Measurements from ENCODE around the gene TLX2. TPM values are rescaled to one million over a fixed set of nuclear protein-coding genes. Genes with fewer than 3 reads are reported as not detected.
A peak's percentile ranks its signal among the peaks of the same experiment; 100 is the strongest.

Gene TLX2
- total RNA-seq, 2 experiments from 2014 or later: 0.16 TPM; not detected in 1

DNA sequence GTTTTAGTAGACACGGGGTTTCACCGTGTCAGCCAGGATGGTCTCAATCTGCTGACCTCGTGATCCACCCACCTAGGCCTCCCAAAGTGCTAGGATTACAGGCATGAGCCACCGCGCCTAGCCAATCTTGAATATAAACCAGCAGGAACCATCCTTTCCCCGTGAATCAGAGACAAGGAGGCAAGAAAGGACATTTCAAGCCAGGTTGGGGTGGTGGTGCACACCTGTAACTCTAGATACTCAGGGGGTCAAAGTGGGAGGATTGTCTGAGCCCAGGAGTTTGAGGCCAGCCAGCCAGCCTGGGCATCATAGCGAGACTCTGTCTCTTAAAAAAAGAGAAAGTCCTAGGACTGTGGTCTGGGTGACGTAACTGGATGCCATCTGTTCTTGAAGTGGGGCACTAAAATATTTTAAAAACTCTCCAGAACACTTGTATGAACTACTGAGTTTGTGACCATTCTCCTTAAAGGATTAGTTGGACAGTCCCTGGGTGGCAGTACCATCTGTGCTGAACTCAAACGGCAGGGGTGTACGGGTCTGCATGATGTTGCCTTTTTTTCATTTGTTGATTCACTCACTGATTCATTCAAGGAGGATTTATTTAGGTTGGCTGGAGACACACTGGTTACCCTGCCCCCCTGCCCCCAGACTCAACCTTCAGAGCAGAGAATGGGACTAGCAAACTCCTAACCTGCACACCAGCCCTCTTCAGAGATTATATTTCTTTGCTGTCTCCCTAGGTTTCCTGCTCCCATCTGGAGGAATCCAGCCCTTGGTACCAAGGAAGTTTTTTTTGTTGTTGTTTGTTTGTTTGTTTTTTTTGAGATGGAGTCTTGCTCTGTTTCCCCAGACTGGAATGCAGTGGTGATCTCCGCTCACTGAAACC lies 2.9 kb upstream of the TLX2 start:
- Mint-ChIP-seq H3K36me3 (ENCODE audit: low read depth) (peaks cover 8% of the 10 kb centered on the region), H3K9me3 (no peaks in the 10 kb centered on the region), H3K27ac (no peak overlapping the region), H3K4me1 (ENCODE audit: low read depth) (peaks cover 31% of the 10 kb centered on the region), H3K4me3 (no peak overlapping the region), H3K27me3 (peaks cover 45% of the 10 kb centered on the region)
- TF ChIP-seq, protein P1, sequence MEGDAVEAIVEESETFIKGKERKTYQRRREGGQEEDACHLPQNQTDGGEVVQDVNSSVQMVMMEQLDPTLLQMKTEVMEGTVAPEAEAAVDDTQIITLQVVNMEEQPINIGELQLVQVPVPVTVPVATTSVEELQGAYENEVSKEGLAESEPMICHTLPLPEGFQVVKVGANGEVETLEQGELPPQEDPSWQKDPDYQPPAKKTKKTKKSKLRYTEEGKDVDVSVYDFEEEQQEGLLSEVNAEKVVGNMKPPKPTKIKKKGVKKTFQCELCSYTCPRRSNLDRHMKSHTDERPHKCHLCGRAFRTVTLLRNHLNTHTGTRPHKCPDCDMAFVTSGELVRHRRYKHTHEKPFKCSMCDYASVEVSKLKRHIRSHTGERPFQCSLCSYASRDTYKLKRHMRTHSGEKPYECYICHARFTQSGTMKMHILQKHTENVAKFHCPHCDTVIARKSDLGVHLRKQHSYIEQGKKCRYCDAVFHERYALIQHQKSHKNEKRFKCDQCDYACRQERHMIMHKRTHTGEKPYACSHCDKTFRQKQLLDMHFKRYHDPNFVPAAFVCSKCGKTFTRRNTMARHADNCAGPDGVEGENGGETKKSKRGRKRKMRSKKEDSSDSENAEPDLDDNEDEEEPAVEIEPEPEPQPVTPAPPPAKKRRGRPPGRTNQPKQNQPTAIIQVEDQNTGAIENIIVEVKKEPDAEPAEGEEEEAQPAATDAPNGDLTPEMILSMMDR (IDR thresholded peaks at IDR 0.05): no peak
- no peak for DNase-seq
- ChIA-PET POLR2A (interaction anchor here (1.0 kb wide), 1 partner anchor 28 kb away, joined by 3 read pairs; the partner anchor contains the start of genes CCDC142 and TTC31), CTCF (interaction anchor here (0.5 to 1.1 kb wide), 2 partner anchors 11 to 140 kb away, joined by 3 read pairs; no protein-coding TSS in a partner anchor)
- intact Hi-C loops (cut with micrococcal nuclease): no loop called here
- ATAC-seq: no peak

DNA sequence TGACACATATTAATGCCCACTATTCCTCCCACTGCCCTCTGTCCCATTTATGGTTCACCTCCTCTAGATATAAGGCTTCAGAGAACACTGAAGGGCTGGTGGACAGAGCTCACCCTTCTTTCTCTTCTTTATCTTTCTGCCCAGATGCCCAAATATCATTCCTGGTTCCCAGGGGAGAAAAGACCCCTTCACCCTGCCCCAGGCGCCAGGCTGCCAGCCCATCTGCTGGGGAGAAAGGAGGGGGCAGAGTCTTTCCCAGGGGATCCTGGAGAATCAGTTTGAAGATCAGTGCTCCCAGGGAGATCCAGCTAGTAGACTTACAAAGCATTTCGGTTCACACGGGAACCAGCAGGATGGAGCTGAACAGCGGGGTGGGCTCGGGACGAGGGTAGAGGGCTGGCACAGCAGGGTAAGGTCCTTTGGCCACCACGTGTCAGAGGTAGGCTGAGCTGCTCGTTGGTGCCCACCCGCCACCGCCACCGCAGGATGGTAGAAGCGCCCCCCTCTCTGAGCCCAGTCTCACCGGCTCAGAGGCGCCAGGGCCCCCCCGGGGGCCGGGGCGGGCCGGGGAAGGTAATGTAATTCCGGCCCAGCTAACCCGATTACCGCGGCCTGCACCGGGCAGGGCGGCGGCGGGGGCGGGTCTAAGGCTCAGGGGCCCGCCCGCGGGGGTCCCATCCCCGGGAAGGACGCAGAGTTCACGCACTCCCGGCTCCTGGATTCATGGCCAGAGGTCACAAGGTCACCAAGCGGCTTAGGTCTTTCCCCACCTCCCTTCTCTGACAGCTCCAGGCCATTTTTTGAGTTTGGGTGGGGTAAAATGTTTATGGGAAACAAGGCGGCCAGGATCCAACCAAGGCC lies 1.3 kb upstream of the TLX2 start:
- H3K4me1 Mint-ChIP-seq (ENCODE audit: low read depth): peaks cover 33% of the 10 kb centered on the region
- CTCF ChIA-PET: interaction anchor here (1.3 to 2.0 kb wide), 4 partner anchors 12 to 73 kb away, joined by 3 to 5 read pairs (median 4); partner anchors contain the start of genes CCDC142 and TTC31

DNA sequence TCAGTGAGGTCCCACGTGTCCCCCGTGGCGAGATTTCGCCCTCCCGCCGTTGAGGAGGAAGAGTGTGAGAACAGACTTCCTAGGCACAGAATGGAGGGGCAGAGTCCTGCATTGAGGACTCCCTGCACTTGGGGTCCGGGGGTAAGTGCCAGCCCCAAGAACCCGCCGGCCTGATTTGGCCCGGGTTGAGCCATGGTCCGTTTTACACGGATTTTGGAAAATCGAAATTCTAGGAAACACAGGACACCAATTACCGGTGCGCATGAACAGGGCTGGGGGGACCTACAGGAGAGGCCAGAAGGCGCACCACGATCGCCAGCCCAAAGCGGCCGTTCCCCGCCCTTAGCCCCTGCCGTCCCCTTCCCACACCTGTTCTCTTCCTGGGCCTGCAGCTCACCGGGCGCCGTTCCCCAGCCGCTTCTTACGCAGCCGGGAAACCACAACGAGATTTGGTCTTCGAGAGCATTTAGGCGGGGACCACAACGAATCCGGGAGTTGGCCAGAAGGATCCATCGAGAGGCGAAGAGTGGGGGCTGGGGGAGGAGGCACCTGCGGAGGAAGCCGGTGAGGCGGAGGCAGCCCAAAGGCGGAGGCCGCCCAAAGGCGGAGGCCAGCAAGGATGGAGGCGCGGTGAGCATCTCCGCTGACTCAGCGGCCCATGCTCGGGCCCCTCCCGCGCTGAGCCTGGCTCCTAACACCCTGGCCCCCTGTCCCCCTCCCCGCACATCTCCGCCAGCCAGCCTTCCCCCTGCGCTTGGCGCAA lies 464 bp upstream of the TLX2 start:
- Mint-ChIP-seq H3K4me1 (ENCODE audit: low read depth) (peaks cover 26% of the 10 kb centered on the region), H3K36me3 (ENCODE audit: low read depth) (peaks cover 5% of the 10 kb centered on the region), H3K4me3 (no peak overlapping the region), H3K9me3 (no peaks in the 10 kb centered on the region), H3K27ac (no peak overlapping the region), H3K27me3 (peaks cover 64% of the 10 kb centered on the region)
- ATAC-seq: peak; percentile 22
- POLR2A ChIA-PET: interaction anchor here (1.1 to 1.8 kb wide), 5 partner anchors 13 to 69 kb away, joined by 3 to 6 read pairs (median 4); partner anchors contain the start of gene CCDC142
- DNase-seq: peak; percentile 51
- CTCF ChIA-PET: interaction anchor here (1.3 to 2.0 kb wide), 5 partner anchors 7 to 72 kb away, joined by 3 to 5 read pairs (median 4); partner anchors contain the start of genes CCDC142 and TTC31
- intact Hi-C loops (cut with micrococcal nuclease): no loop called here
- TF ChIP-seq, protein P1 (IDR thresholded peaks at IDR 0.05): no peak

More for the DNA sequence above, 1.3 kb upstream of the TLX2 start:
- TF ChIP-seq, protein P1 (IDR thresholded peaks at IDR 0.05): no peak
- no peaks in the 10 kb centered on the region for H3K9me3 Mint-ChIP-seq
- no peak overlapping the region for H3K27ac Mint-ChIP-seq
- POLR2A ChIA-PET: interaction anchor here (0.9 to 1.8 kb wide), 4 partner anchors 14 to 70 kb away, joined by 3 to 4 read pairs (median 4); partner anchors contain the start of genes AUP1 and LBX2
- DNase-seq: no peak
- intact Hi-C loops (cut with micrococcal nuclease): no loop called here
- no peak overlapping the region for H3K4me3 Mint-ChIP-seq
- no peak for ATAC-seq
- peaks cover 5% of the 10 kb centered on the region for H3K36me3 Mint-ChIP-seq (ENCODE audit: low read depth)
- peaks cover 57% of the 10 kb centered on the region for H3K27me3 Mint-ChIP-seq

DNA sequence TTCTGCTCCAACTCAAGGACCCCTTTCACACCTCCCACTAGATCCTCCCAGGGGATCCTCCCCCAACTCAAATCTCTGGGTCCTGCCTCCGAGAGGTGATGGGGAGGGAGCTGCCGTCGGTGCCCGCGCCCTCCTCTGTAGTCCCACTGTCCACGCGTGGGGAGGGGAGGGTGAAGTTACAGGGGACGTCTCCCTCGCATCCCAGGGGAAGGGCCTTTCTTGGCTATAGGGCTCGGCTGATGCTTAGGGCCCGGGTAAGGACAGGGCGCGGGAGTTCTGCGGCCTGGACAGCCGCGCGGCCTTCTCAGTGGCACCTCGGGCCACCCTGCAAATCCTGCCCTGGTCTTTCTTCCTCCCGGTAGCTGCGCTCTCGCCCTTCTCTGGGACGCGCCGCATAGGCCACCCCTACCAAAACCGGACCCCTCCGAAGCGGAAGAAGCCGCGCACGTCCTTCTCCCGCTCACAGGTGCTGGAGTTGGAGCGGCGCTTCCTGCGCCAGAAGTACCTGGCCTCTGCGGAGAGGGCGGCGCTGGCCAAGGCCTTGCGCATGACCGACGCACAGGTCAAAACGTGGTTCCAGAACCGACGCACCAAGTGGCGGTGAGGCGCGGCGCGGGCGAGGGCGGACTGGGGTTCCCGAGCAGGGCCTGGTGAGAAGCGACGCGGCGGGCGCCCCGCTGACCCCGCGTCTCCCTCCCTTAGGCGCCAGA lies 1.2 kb downstream of the TLX2 start:
- peaks cover 70% of the 10 kb centered on the region for H3K27me3 Mint-ChIP-seq
- ATAC-seq (peak; percentile 10), DNase-seq (no peak)
- no peak overlapping the region for H3K27ac Mint-ChIP-seq
- intact Hi-C loops (cut with micrococcal nuclease): no loop called here
- H3K36me3 Mint-ChIP-seq (ENCODE audit: low read depth): peaks cover 5% of the 10 kb centered on the region
- H3K9me3 Mint-ChIP-seq: no peaks in the 10 kb centered on the region
- POLR2A ChIA-PET: interaction anchor here (1.3 to 2.7 kb wide), 5 partner anchors 12 to 18 kb away, joined by 3 to 15 read pairs (median 5); partner anchors contain the start of genes AUP1 and HTRA2
- peaks cover 26% of the 10 kb centered on the region for H3K4me1 Mint-ChIP-seq (ENCODE audit: low read depth)
- peak overlapping the region; percentile 52 for H3K4me3 Mint-ChIP-seq
- TF ChIP-seq, protein P1 (IDR thresholded peaks at IDR 0.05): no peak
- CTCF ChIA-PET: interaction anchor here (1.1 to 2.0 kb wide), 3 partner anchors 9 to 72 kb away, joined by 3 to 4 read pairs (median 3); partner anchors contain the start of genes CCDC142 and TTC31

All from activated CD8-positive, alpha-beta T cell treated with anti-CD3 and anti-CD28 coated beads for 36 hours (primary cell).